KMS-11 (cell line): ENCODE measurements around the gene DPH2.

Experiments
- H2AFZ ChIP-seq: fragments of 200-600 bp; sonication (generic); 2 replicates; pipeline ENCODE4 v1.6.1; 2016; ENCODE audit warnings: antibody characterized with exemption, mixed run types, low read depth
- H3K27ac ChIP-seq: fragments of 200-600 bp; sonication (generic); 2 replicates; pipeline ENCODE4 v1.6.1; 2016; ENCODE audit warnings: mild to moderate bottlenecking, mixed run types
- H3K27me3 ChIP-seq: fragments of 200-600 bp; sonication (generic); 2 replicates; pipeline ENCODE4 v1.6.1; 2017; ENCODE audit warnings: mild to moderate bottlenecking, low read depth, mixed run types, moderate library complexity; ENCODE audit not compliant: insufficient read depth
- H3K36me3 ChIP-seq: fragments of 200-600 bp; sonication (generic); 2 replicates; pipeline ENCODE4 v1.6.1; 2017; ENCODE audit warnings: mild to moderate bottlenecking, mixed run types; ENCODE audit not compliant: insufficient read depth
- H3K4me1 ChIP-seq: fragments of 200-600 bp; sonication (generic); 2 replicates; pipeline ENCODE4 v1.6.1; 2016; ENCODE audit warnings: mild to moderate bottlenecking, low read depth, mixed run types; ENCODE audit not compliant: poor library complexity, severe bottlenecking
- H3K4me2 ChIP-seq: fragments of 200-600 bp; sonication (generic); 2 replicates; pipeline ENCODE4 v1.7.0; 2016; ENCODE audit warnings: mild to moderate bottlenecking, mixed run types
- H3K4me3 ChIP-seq: fragments of 200-600 bp; sonication (generic); IDR thresholded peaks from 2 replicates; pipeline ENCODE4 v1.6.1; 2017; ENCODE audit warnings: low read depth, low read length, mixed read lengths; ENCODE audit not compliant: insufficient read depth
- H3K79me2 ChIP-seq: fragments of 200-600 bp; sonication (generic); 2 replicates; pipeline ENCODE4 v1.6.1; 2016; ENCODE audit warnings: low read depth, mixed run types; ENCODE audit not compliant: insufficient read depth
- H3K9ac ChIP-seq: fragments of 200-600 bp; sonication (generic); 2 replicates; pipeline ENCODE4 v1.6.1; 2016; ENCODE audit warnings: mild to moderate bottlenecking, mixed run types
- H4K20me1 ChIP-seq: fragments of 200-600 bp; sonication (generic); 2 replicates; pipeline ENCODE4 v1.6.1; 2016; ENCODE audit warnings: mild to moderate bottlenecking, mixed run types; ENCODE audit not compliant: insufficient read depth
- CTCF ChIP-seq: fragments of 200-600 bp; sonication (generic); conservative IDR thresholded peaks from 2 replicates; pipeline ENCODE4 v1.6.1; 2017; ENCODE audit warnings: low read depth, mild to moderate bottlenecking, antibody characterized with exemption, low read length, moderate library complexity, mixed read lengths

Gene DPH2

GRCh38 chr1:43936431-43937151, 33.2 kb upstream of the DPH2 start:
- Histone ChIP-seq H3K27ac (no peak overlapping the region), H3K27me3 (no peaks in the 10 kb centered on the region), H3K36me3 (no peaks in the 10 kb centered on the region), H3K4me2 (no peak overlapping the region), H3K79me2 (no peaks in the 10 kb centered on the region), H3K4me3 (no peak overlapping the region), H2AFZ (no peak overlapping the region), H3K9ac (no peak overlapping the region), H4K20me1 (no peaks in the 10 kb centered on the region), H3K4me1 (peaks cover 30% of the 10 kb centered on the region)
- TF ChIP-seq CTCF: no peak

- Histone ChIP-seq H3K79me2 (no peaks in the 10 kb centered on the region), H3K27ac (no peak overlapping the region)
Observed at GRCh38 chr1:43937179-43937865, 32.5 kb upstream of the DPH2 start.

GRCh38 chr1:43938383-43938782, 31.4 kb upstream of the DPH2 start:
- Histone ChIP-seq H3K79me2 (no peaks in the 10 kb centered on the region), H3K9ac (no peak overlapping the region), H3K4me3 (no peak overlapping the region), H2AFZ (no peak overlapping the region), H4K20me1 (no peaks in the 10 kb centered on the region), H3K27me3 (no peaks in the 10 kb centered on the region), H3K27ac (no peak overlapping the region), H3K36me3 (no peaks in the 10 kb centered on the region), H3K4me2 (no peak overlapping the region), H3K4me1 (peaks cover 13% of the 10 kb centered on the region)
- no peak for TF ChIP-seq CTCF

More at GRCh38 chr1:43937179-43937865, 32.5 kb upstream of the DPH2 start:
- H2AFZ ChIP-seq: no peak overlapping the region
- TF ChIP-seq CTCF: no peak
- no peak overlapping the region for H3K9ac ChIP-seq
- H4K20me1 ChIP-seq: no peaks in the 10 kb centered on the region
- H3K4me3 ChIP-seq: no peak overlapping the region
- no peaks in the 10 kb centered on the region for H3K36me3 ChIP-seq
- peaks cover 22% of the 10 kb centered on the region for H3K4me1 ChIP-seq
- no peaks in the 10 kb centered on the region for H3K27me3 ChIP-seq
- no peak overlapping the region for H3K4me2 ChIP-seq

GRCh38 chr1:43938892-43939587, 30.8 kb upstream of the DPH2 start:
- H4K20me1 ChIP-seq: no peaks in the 10 kb centered on the region
- no peak overlapping the region for H3K4me2 ChIP-seq

More at GRCh38 chr1:43938892-43939587, 30.8 kb upstream of the DPH2 start:
- H3K4me1 ChIP-seq: peaks cover 11% of the 10 kb centered on the region
- no peaks in the 10 kb centered on the region for H3K79me2 ChIP-seq
- H2AFZ ChIP-seq: no peak overlapping the region
- no peak for TF ChIP-seq CTCF
- no peak overlapping the region for H3K4me3 ChIP-seq
- H3K36me3 ChIP-seq: no peaks in the 10 kb centered on the region
- no peak overlapping the region for H3K9ac ChIP-seq
- H3K27ac ChIP-seq: no peak overlapping the region
- H3K27me3 ChIP-seq: no peaks in the 10 kb centered on the region
